Subcutaneous adipose tissue (tissue), 4 donors: ENCODE measurements around the gene DHCR24. TPM values are rescaled to one million over a fixed set of nuclear protein-coding genes. Genes with fewer than 3 reads are reported as not detected.

Experiments
- total RNA-seq, 4 donors: library from RNA; depleted of rRNA; stranded (reverse); fragments of >200 nt; gene quantifications; one replicate each; pipeline ENCODE4 v1.1.0, GENCODE V29; 2016
- TF ChIP-seq, protein P1 (sequence below): fragments of 450-650 bp; IDR thresholded peaks from one replicate; pipeline ENCODE4 v1.5.1; 2016; ENCODE audit warnings: low read depth, mild to moderate bottlenecking, control low read depth, antibody characterized with exemption, moderate library complexity

DHCR24 gene
- total RNA-seq, 4 donors from 2014 or later, result 66.2 to 180 (median 131) TPM

DNA sequence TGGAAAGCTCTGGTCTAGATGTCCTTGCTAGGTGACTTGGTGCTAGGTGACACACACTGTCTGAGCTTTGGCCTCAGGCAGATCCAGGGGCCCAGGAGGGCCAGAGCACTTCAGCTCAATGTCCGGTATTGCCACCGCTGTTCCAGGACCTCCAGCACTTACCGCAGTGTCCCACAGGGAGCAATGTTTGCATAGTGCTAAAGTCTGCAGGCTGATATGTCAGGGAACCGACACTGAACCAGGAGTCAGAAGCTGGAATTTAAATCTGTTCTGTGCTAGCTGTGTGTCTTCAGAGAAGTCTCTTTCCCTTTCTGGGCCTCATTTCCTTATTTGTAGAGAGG is 19.3 kb downstream of the DHCR24 start:
- TF ChIP-seq, protein P1, sequence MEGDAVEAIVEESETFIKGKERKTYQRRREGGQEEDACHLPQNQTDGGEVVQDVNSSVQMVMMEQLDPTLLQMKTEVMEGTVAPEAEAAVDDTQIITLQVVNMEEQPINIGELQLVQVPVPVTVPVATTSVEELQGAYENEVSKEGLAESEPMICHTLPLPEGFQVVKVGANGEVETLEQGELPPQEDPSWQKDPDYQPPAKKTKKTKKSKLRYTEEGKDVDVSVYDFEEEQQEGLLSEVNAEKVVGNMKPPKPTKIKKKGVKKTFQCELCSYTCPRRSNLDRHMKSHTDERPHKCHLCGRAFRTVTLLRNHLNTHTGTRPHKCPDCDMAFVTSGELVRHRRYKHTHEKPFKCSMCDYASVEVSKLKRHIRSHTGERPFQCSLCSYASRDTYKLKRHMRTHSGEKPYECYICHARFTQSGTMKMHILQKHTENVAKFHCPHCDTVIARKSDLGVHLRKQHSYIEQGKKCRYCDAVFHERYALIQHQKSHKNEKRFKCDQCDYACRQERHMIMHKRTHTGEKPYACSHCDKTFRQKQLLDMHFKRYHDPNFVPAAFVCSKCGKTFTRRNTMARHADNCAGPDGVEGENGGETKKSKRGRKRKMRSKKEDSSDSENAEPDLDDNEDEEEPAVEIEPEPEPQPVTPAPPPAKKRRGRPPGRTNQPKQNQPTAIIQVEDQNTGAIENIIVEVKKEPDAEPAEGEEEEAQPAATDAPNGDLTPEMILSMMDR, result no peak

DNA sequence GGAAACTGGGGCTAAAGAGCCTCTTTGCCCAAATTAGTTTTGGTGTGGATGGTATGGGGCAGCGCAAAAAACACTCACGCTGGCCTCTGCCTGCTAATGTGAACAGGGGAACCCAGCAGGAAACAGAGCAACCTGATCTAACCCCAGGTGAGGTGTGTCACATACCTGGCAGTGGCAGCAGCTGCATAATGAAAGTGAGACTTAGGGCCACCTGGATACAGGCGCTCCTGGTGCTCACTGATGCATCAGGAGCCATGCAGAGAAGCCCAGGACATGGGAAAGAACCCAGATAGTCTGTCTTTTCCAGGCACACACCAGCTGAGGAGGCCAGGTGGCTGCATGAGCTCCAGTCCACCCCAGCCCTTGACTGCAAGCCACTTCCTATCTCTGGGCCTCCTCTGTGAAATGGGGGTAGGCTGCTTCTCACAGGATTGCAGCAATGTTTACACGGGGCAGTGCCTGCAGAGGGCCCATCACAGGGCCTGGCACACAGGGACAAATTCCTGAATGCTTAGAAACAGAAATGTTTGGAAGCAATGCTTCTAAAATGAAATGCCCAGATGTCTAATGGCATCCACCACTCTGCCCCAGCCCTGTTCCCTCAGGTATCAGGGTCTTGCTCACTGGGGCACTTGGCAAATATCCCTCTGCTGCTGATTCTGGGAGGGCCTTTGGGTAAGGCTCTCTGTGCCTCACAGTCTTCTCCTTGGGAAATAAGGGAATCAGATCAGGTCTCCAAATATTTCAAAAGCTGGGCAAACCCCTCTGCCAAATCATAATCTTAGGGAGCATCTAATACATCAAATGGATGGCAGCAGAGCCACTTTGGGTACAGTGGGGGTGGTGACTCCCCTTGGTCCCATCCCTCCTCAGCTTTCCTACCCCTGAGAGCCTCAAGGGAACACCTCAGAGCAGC is 19.9 kb downstream of the DHCR24 start:
- TF ChIP-seq, protein P1, result no peak

DNA sequence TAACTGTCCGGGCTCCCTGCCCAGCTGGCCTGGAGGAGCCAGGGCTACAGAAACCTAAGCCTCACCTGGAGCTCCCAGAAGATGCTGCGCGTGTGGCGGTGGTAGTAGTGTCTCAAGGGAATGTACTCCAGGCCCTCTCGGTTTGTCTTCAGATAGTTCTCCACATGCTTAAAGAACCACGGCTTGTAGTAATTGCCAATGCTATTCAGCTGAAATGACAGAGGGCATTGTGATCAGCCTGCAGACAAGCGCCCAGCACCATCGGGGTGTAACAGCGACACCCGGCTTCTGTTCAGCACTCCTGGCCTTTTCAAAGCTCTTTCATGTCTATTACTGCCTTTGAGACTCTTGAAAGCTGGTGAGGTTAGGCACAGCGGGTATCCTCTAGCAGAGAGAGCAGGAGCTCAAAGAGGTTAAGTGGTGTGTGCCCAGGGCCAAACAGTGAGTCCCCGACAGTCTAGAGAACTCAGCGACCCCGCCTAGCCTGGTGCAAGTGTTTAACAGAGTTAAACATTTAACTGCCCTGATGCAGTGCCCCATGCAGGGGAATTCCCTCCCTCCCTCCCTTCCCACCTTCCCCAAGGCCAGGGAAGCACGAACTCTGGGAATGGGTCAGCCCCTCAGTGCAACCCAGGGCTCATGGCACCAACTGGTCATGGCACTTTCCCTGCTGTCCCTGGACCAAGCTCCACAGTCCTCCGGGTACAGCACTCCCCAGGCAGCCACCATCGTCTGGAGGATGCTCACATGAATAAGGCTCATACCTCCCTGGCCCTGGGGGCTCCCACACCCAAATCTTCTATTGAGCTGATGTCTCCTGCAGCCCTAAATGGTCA is 21.5 kb downstream of the DHCR24 start:
- TF ChIP-seq, protein P1, result no peak

DNA sequence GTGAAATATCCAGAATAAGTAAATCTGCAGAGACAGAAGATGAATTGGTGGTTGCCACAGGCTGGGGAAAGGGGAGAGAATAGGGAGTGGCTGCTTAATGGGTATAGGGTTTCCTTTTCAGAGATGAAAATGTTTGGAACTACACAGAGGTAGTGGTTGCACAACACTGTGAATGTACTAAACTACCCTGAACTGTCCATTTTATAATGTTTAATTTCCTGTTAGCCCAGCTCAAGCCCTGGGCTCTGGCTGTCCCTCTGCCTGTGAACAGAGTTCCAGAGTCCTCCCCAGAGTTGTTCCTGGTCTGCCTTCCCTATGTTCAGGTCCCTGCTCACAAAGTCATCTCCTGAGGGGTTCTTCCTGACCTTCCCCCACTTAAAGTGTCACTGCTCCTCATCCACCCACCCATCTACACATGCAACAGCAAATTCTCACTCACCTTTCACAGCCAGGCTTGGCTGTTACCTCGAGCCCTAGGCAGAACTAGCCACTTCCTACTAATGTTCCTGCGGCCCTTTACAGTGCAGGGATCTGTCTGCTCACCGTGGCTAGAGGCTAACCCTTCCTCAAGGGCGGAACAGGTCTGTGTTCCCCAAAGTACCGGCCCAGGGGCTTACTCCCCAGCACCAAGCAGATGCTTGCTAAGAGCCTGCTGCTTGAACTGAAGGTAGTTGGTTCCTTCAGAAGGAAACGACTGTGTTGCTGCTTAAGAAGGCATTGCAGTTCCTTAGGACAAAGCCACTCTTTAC is 22.4 kb downstream of the DHCR24 start:
- TF ChIP-seq, protein P1, result no peak

DNA sequence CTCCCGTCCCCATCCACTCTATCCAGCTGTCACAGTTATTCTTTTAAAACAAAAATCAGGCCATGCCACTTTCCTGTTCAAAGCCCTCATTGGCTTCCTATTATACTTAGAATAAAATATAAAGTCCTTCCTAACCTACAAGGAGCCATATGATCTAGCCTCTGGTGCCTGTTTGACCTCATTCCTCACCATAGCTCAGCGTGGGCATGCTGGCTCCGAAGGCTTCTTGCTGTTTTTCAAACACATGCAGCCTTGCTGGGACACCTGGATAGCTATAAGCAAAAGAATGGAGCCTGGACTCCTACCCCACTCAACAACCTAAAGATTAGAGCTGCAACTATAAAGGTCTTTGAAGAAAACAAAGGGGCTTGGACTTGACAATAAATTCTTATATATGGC is 23.7 kb downstream of the DHCR24 start:
- TF ChIP-seq, protein P1, result no peak

DNA sequence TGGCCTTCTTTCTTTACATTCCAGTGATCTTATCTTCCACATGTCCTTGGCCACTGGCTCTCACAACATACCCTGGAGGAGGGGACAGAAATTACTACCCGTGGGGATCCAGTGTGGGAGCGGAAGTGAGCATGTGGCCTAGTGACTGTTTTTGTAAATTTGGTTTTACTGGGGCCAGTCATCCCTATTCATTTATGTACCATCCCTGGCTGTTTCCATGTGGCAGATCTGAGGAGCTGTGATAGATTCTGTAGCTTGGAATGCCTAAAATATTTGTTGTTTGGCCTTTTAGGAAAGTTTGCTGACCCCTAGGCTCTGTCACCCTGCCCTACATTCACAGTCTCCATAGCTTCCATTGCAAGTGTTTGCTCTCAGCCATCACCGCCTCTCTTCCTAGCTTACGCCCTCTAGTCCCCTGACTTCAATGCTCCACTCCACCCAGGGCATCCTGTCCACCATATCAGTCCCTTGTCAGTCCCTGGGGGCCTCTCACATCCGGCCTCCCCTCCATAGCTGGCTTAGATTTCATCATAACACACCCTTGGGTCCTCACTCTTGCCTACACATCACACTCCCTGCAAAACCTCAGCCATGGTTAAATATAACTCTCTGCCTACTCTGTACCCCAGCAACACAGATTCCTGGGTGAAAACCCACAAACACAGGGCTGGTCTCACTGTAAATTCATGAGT is 25.8 kb downstream of the DHCR24 start:
- TF ChIP-seq, protein P1, result no peak
